Stimulated activated CD8-positive, alpha-beta memory T cell treated with anti-CD3 and anti-CD28 coated beads, Interleukin-15, amount 100 ng/mL, for 48 hours (primary cell): Measurements from ENCODE around the gene CPN1.
"Not testable (repeated sequence)": the region's sequence is repeated elsewhere in the genome, so short reads cannot be mapped to it uniquely, and the experiment has no call there.

Experiments
- DNase-seq, 2 donors: peaks; one replicate each; pipeline ENCODE4 v3.0.0-alpha.2; 2020; ENCODE audit warnings: low read depth in 2 of 2

Gene CPN1

DNA sequence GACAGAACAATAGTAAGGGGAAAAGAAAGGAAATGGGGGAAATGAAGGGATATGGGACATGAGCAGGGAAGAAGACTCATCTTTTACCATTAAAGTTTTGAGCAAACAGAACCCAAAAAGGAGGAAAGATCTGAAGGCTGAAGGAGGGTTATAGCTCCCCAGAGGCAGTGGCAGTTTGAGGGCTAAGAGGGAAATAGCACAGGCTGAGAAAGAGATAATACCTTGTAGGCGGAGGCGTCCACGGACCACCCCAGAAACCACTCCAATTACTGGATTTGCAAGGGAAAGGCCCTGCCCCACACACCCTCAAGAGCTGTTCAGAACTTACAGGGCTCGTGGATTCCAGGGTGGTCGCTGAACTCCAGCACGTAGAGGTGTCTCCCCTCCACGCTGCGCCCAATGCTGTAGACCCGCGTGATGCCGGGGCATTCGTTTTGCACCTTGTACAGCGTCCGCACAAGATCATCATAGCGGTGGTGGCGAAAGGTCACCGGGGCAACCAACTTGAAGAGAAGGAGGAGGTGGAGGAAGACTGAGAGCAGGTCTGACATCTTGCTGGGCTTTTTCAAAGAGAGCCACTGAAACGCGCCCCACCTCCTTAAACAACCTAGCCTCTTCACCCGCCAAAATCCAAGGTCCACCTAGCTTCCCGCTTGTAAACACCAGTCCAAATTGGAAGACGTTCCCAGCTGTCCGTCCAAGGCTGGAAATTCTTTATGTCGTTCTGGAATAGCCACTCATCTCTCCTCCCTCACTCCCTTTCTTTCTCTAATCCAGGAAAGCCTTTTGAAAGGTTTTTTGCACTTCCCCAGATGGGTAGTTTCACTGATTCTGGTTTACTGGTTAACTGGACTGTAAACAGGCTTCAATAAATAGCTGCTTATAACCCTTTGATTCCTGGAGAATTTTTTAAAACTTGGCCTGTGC lies at the start of gene CPN1:
Gene CPN1, minus strand, starts transcription at position 795 of the 927 bp plus-strand sequence. Its CDS starts 244 bp downstream, at position 551.
- DNase-seq = no peak

DNA sequence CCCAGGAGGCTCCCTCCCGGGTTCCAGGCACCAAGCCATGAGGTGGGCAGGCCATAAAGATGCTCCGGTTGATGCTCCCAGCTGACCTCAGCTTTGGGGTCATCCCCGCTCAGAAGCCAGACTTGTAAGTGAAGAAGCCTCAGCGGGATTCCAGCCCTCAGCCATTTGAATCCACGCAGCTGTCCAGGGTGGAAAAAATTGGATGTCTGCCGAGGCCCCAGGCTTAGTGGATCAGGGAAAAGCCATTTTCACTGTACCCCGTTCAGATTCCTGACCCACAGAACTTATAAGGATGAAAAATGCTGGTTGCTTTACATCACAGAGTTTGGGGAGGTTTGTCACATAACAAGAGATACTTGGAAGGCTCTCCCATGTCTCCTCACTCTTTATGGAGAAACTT lies 49.2 kb upstream of the CPN1 start:
- no peak for DNase-seq

DNA sequence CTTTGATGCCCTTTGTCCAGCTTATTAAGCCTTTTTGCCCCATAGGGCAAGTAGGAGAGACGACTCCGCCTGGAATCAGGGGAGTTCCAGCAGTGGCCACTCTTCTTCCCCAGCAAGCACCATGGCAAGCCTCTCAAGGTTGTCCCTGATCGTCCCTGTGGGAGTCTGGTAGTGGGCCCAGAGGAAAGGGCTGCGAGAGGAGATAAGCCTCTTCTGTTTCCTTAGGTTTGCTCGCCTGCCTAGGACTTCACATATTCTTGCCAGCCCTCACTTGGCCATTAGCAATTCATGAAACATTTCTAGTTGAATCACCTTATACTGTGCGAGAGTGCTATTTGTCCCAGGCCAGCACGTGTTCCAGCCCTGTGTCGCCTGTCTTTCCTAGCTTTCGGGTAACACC lies 47.8 kb upstream of the CPN1 start:
- DNase-seq = no peak

DNA sequence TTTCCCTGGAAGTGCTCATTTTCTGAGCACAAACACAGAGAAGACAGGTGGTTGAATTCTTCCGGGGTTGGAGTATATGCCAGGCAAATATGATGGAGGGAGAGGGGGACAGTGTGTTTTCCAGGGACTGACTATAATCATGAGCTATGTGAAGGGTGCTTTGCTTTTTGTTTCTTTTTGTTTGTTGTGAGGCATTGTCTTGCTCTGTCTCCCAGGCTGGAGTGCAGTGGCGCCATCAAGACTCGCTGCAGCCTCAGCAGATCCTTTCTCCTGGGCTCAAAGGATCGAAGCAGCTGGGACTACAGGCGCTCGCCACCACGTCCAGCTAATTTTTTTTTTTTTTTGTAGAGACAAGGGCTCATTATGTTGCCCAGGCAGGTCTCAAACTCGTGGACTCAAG lies 47.3 kb upstream of the CPN1 start:
- DNase-seq = no peak

DNA sequence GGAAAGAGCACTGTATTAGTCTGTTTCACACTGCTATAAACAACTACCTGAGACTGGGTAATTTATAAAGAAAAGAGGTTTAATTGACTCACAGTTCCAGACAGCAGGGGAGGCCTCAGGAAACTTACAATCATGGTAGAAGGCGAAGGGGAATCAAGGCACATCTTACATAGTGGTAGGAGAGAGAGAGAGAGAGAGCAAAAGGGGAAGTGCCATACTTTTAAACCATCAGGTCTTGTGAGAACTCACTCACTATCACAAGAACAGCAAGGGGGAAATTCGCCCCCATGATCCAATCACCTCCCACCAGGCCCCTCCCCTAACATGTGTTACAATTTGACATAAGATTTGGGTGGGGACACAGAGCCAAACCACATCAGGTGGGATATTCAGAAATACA lies 43.7 kb upstream of the CPN1 start:
- not testable (repeated sequence) for DNase-seq

DNA sequence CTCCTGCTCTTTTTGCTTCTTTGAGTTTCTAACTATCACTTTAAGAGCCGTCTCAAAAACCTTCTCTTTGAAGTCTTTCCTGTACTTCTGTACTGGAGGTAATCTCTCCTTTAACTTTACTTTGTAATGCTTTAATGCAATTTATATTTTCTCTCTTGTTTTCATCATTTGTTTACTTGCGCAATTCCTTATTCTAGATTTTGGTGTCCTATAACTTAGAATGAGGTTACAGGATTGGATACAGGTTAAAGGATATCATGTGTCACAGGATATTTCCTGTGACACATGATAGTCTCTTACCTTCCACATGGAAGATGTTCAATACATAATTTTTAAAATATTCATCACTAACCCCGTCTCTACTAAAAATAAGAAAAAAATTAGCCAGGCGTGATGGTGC lies 42.4 kb upstream of the CPN1 start:
- no peak for DNase-seq

DNA sequence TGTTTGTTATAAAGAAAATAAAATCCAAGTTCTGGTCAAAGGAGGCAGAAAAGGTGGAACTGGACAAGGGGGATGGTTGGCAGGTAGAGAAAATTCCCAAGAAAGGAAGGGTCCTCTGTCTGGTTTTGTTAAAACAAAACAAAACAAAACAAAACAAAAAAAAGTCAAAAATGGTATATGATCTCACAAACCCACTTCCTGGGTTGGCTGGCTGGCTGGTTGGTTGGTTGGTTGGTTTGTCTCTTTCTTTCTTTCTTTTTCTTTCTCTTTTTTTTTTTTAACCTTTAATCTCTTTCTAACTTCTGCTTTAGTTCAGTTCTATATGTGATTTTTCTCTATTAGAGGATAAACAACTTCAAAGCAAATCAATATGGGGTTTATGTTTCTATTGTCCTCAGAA lies 41.1 kb upstream of the CPN1 start:
- DNase-seq = no peak

DNA sequence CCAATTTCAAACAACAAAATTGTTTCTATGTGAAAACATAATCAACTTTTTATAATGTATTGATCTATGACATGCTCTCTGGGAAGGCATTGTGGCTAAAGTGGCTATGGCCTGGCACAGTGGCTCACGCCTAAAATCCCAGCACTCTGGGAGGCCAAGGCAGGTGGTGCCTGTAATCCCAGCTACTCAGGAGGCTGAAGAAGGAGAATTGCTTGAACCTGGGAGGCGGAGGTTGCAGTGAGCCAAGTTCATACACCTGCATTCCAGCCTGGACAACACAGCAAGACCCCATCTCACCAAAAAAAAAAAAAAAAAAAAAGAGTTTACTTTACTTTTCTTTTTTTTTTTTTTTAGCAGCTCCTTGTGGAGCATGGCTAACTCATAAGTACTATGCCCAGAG lies 38.9 kb upstream of the CPN1 start:
- DNase-seq = no peak

DNA sequence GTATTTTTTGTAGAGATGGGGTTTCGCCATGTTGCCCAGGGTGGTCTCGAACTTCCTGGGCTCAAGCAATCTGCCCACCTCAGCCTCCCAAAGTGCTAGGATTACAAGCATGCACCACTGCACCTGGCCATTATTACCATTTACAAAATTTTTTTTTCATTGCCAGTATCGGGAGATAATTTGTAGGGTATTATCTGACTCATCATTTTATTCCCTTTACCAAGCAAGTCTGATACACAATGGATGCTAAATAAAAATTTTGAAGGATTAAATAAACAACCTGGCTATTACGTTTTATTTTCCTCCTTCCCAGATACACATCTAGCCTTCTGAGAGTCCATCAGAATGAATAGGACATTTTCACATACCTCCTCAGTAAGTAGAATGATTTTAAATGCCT lies 38.1 kb upstream of the CPN1 start:
- DNase-seq = no peak

DNA sequence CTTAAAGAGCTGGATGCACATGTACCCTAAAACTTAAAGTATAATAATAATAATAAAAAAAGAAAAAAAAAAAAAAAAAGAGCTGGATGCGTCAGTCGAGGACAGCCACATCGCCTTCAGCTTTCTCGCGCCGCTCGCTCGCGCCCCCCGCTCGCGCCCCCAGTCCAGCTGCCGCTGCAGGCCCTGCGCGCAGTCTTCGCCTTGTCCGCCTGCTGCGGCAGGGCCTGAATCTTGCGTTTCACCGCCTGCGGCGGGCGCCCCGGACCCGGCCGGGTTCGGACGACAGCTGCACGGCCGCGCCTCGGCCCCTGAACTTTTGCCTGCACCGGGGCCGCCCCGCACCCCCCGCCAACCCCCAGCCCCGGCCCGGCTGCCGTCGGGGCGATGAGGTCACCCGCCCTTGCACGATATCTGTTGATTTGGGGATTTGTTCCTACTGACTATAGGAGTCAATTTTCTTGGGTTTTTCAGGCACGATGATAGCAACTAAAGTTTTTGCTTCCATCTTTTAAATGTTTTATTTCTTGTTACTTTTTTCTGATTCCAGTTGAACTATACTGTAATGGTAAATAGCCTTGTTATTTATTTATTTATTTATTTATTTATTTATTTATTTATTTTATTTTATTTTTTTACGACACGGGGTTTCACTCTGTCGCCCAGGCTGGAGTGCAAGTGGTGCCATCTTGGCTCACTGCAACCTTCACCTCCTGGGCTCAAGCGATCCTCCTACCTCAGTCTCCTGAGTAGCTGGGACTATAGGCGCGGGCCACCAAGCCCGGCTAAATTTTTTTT lies 33.5 kb upstream of the CPN1 start:
- DNase-seq = no peak

DNA sequence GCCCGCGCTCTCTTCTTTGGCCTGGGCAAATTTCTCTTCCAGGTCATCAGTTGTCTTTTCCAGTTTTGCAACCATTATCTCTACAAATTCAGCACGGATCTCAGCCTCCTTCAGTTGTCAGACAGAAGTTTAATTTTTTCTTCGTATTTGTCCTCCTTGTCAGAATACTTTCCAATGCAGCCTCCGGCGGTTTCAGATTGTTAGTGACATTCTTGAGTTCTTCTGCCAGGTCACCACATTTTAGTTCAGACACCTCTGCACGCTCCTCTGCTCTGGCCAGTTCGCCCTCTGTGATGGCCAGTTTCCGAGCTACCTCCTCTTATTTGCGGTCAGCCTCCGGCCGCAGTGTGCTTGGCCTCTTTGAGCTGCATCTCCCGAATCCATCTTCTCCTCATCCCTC lies 32.8 kb upstream of the CPN1 start:
- no peak for DNase-seq

DNA sequence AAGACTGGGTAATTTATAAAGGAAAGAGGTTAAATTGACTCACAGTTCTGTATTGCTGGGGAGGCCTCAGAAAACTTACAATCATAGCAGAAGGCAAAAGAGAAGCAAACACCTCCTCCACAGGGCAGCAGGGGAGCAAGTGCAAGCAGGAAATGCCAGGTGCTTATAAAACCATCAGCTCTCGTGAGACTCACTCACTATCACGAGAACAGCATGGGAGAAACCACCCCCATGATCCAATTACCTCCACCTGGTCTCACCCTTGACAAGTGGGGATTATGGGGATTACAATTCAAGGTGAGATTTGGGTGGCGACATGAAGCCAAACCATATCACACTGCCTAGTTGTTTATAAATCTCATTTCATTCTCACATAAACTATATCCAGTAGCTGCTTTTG lies 28.0 kb upstream of the CPN1 start:
- DNase-seq = no peak

DNA sequence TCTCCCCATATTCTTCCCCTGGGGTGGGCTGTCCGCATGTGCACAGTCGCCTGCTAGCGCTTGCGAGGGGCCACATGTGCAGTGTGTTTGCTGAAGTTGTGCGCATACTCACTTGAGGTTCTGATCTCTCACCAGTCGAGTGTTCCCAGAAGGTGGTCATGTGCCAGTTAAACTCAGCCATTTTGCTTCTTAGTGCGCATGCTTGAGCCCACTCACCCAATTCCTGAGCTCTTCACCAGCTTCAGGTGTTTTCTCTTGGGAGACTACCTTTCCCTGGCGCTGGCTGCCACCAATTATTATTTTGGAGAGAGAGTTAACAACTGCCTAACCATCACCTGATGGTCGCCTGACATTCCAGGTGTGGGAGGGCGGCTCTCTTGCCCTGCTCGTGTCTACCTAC lies 25.2 kb upstream of the CPN1 start:
- no peak for DNase-seq

DNA sequence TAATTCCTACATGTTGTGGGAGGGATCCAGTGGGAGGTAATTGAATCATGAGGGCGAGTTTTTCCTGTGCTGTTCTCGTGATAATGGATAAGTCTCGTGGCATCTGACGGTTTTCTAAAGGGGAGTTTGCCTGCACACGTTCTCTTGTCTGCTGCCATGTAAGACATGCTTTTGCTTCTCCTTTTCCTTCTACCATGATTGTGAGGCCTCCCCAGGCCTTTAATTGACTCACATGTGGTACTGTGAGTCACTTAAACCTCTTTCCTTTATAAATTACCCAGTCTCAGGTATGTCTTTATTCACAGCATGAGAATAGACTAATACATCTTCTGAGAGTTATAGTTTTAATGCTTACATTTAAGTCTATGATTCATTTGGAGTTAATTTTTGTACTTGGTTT lies 22.6 kb upstream of the CPN1 start:
- no peak for DNase-seq

DNA sequence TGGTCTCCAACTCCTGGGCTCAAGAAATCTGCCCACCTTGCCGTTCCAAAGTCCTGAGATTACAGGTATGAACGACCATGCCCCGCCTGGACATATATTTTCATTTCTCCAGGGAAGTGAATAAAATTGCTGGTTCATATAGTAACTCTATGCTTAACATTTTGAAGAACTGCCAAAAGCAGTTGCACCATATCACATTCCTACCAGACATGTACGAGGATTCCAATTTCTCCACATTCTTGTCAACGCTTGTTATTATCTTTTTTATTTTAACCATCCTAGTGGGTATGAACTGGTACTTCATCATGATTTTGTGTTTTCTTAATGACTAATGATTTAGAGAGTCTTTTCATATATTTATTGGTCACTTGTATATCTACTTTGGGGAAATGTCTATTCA lies 21.9 kb upstream of the CPN1 start:
- DNase-seq = no peak

DNA sequence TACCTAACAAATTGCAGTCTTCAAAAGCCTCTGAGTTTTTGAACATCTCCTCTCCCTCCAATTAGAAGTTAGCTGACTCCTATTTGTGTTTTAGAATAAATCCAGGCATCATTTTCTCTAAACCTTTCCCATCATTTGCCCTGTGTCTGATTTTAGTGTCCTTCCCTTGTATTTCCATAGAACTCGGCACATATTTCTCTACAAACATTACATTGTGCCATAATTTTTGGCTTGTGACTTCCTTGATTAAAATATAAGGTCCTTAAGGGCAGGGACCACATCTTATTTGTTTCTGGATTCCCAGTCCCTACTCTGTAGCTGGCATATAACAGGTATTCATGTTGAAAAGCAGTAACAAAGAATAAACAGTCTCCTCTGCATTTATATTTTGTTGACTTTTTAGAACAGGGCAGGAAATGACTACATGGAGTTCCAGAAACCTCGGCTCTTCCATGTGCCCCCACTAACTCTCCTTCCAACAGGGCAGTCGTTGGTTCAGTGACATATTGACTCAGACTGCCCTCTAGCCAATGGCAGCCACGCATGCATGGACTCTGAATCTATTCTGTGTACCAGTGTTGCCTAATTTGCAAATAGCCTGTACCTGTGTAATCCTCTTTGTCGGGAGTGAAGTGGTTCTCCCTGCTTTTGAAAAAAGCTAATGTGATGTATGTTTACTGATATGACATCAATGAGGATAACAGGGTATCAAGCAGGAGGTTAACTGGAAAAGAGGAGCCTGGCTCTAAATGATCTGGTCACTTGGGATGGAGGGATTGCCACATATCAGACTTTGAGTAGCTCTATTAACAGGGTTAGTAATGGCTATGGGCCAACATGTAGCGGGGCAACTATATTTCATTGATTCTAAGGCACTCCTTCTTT lies 19.8 kb upstream of the CPN1 start:
- DNase-seq = no peak

DNA sequence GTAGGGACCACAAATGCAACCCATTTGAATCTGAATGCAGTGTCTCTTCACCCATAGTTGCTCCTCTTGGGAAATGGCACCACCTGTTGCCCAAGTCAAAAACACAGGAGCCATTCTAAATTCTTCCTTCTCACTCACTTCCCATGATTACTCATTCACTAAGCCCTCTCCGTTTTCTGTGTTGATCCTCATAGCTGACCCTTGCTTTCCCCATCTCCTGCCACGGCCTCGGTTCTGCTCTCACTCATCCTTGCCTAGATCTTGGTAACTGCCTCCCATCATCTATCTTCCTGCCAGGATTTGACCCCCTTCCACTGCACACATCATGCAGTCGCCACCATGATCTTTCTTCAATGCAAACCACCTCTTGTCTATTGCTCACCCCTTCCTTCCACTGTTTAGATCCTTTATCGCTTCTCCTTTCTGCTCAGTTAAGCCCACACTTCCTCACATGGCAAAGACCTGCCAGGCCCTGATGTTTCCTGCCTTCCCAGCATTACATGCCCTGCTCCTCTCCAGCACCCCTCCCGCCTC lies 19.0 kb upstream of the CPN1 start:
- DNase-seq = no peak

DNA sequence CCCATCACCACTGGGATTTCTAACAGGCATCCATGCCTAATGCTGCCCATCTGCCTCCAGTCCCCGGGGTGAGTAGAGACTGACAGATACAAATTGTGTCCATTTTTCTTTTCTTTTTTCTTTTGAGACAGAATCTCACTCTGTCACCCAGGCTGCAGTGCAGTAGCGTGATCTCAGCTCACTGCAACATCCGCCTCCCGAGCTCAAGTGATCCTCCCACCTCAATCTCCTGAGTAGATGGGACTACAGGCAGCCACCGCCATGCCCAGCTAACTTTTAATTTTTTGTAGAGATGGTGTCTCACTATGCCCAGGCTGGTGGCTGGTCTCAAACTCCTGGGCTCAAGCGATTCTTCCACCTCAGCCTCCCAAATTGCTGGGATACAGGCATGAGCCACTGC lies 7.6 kb upstream of the CPN1 start:
- no peak for DNase-seq

DNA sequence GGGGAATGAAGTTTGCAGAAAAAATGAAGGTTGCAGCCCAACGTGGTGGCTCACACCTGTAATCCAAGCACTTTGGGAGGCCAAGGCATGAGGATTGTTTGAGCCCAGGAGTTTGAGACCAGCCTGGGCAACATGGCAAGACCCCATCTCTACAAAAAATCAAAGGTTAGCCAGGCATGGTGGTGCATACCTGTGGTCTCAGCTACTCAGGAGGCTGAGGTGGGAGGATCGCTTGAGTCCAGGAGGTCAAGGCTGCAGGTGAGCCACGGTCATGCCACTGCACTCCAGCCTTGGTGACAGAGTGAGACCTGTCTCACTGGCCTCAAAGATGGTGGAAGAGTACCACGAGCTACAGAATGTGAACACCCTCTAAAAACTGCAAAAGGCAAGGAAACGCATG lies 5.0 kb upstream of the CPN1 start:
- not testable (repeated sequence) for DNase-seq

DNA sequence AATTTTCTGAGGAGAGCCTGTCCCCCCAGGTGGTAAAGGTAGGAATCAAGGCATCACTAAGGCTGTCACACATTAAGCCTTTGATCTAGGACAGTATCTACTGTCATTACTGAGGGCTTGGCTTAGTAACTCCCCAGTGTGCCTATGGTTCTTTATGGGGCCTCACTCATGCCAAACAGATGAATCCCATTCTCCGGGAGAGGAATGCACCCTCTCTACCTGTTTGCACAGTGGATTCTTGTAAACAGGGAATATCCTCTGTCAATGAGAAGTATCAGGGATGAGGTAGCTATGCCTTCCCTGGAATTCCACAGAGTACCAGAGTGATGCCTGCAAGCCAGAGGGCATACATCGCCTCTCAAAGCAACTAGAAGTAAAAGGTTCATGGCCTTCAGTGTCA lies 3.9 kb upstream of the CPN1 start:
- no peak for DNase-seq

DNA sequence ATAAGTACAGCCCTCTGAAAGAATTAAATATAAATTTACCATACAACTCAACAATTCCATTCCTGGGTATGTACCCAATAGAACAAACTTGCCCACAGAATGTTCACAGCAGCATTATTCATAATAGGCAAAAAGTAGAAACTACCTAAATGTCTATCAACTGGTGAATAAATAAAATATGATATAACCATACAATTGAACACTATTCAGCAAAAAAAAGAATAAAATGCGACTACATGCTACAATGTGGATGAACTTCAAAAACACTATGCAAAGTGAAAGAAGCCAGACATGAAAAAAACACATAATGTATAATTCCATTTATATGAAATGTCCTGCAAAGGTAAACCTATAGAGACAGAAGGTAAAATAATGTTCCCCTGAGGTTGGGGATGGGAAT lies 2.0 kb upstream of the CPN1 start:
- DNase-seq = no peak

DNA sequence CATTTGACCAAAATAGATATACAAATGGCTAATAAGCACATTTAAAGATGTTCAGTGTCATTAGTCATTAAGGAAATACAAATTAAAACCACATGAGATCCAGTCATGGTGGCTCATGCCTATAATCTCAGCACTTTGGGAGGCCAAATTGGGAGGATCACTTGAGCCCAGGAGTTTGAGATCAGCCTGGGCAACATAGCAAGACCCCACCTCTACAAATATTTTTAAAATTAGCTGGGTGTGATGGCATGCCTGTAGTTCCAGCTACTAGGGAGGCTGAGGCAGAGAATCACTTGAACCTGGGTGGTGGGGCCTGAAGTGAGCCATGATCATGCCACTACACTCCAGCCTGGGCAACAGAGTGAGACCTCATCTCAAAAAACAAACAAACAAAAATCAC lies 607 bp upstream of the CPN1 start:
- DNase-seq = not testable (repeated sequence)
